Astrocyte of the cerebellum (primary cell): ENCODE measurements around the gene KCNJ1.

Experiments
- DNase-seq: peaks from one replicate; pipeline ENCODE4 v3.0.0-alpha.2; 2011; ENCODE audit warnings: low read depth
- H3K4me3 ChIP-seq: 2 replicates; pipeline ENCODE4 v1.5.1; 2011; ENCODE audit warnings: mild to moderate bottlenecking, low read depth, low read length, moderate library complexity
- in situ Hi-C: cut with HindIII; loops from 2 replicates; pipeline ENCODE4 v1.10.0; 2017; ENCODE audit warnings: low sequenced_read_pairs
- TF ChIP-seq, protein P1 (sequence below): IDR thresholded peaks from 2 replicates; pipeline ENCODE4 v1.5.1; 2012; ENCODE audit warnings: low read length, low read depth, moderate library complexity, mild to moderate bottlenecking; ENCODE audit errors: missing control alignments

Gene KCNJ1

DNA sequence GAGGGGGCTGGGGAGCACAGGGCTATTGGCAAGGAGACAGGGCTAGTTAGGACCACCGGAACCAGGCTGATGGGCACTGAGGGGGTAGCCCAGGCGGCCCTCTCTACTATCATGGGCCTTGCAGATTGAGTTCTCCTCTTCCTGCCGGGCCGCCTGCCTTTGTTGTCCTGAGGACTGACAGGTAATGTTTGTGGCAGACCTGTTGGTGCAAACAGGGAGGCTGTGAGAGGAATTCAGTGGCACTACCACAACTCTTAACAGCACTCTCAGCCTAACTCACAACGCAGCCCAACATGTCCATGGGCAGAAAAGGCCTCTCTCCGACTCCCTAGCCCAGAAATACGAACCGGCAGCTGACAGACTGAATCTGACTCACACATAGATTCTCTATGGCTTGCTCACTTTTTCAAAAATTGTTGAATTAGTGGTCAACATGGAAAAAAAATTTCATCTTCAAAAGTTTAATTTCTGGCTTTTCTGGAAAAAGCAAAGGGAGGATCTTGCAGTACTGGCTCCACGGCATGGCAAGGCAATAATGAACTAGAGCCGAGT lies 35.5 kb upstream of the KCNJ1 start:
- TF ChIP-seq, protein P1, sequence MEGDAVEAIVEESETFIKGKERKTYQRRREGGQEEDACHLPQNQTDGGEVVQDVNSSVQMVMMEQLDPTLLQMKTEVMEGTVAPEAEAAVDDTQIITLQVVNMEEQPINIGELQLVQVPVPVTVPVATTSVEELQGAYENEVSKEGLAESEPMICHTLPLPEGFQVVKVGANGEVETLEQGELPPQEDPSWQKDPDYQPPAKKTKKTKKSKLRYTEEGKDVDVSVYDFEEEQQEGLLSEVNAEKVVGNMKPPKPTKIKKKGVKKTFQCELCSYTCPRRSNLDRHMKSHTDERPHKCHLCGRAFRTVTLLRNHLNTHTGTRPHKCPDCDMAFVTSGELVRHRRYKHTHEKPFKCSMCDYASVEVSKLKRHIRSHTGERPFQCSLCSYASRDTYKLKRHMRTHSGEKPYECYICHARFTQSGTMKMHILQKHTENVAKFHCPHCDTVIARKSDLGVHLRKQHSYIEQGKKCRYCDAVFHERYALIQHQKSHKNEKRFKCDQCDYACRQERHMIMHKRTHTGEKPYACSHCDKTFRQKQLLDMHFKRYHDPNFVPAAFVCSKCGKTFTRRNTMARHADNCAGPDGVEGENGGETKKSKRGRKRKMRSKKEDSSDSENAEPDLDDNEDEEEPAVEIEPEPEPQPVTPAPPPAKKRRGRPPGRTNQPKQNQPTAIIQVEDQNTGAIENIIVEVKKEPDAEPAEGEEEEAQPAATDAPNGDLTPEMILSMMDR, result no peak
- in situ Hi-C loops, result no loop called here
- no peak overlapping the region for H3K4me3 ChIP-seq
- DNase-seq, result no peak

DNA sequence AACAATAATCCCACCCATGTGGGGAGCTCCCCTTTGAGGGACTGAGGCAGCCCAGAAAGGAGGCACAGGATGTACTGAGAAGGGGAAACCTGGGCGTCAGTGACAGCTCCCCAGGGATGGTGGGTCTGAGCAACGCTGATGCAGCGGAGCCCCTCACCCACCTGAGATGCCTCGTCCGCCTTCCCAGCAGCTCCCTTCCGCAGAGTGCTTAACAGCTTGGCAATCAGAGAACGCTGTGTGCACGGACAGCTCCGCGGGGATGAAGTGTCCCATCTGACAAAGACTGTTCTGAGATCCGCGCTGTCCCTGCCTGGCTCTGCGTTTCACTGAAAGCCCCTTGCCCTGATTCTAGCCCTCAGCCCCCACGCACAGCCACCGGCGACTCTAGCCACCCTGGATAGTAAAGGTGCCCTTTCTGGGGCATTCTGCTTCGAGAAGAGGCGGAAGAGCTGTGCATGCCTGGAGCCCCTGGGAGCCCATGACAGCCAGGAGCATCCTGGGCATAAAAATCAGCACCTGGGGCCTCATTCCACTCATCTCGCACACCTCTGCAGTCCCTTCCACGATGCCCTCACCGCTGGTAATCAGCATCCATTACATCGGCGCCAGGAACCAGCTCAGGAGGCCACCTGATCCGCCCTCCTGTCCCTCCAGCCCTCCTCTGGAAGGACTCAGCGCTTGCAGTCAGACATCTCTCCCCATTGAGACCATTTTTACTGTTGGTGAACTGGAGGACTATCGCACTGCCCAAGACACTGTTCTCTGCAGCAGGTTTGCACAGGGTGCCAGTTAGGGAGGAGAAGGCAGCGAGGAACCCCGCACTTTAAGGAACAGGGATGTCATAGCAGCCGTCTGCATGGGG lies 34.8 kb upstream of the KCNJ1 start:
- in situ Hi-C loops, result no loop called here

DNA sequence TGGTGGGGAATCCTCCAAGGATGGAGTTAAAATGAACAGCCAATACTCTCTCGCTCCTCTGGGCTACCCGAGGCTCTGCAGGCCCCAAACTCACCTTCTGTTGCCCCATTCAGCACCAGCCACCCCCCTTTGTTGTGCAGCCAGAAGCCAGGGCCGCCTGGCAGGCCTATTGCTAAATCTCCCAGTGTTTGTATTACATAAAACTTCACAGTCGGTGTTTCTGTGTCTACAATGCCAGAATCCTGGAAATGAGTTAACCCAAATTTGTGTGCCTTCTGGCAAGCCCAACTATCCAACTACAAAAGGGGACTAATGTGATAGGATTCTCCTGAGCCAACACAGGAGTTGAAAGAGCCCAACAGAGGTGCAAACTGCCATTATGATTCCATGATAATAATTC lies 33.4 kb upstream of the KCNJ1 start:
- in situ Hi-C loops, result no loop called here
- no peak overlapping the region for H3K4me3 ChIP-seq
- DNase-seq, result no peak
- TF ChIP-seq, protein P1, result no peak

More for the DNA sequence above, 34.8 kb upstream of the KCNJ1 start:
- no peak for DNase-seq
- H3K4me3 ChIP-seq, result no peak overlapping the region
- TF ChIP-seq, protein P1, result no peak

DNA sequence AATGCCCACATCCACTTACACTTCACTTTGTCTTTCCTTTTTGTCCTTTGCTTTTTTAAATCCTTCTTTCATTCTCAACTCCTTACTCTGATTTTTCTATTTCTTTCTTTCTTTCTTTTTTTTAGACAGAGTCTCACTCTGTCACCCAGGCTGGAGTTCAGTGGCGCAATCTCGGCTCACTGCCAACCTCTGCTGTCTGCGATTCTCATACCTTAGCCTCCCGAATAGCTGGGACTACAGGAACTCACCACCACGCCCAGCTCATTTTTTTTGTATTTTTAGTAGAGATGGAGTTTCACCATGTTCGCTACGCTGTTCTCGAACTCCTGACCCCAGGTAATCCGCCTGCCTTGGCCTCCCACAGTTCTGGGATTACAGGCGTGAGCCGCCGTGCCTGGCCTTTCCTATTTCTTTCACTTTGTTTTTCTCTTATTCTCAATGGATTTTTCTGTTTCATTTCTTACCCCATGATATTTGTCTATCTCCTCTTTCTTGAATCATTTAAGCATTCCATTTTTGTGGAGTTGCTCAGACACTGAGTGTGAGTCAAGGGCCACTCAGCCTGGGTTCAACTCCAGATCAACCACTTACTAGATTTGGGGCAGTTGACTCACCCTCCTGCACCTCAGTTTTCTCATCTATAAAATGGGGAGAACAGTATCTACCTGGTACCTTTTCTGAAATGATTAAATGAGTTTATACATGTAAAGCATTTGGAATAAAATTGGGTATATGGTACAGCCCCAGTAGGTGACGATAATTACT lies 31.7 kb upstream of the KCNJ1 start:
- DNase-seq, result no peak
- H3K4me3 ChIP-seq, result no peak overlapping the region
- TF ChIP-seq, protein P1, result no peak
- in situ Hi-C loops, result loop anchor here (25.0 kb wide), 1 partner anchor 439 kb away; no protein-coding TSS in a partner anchor

DNA sequence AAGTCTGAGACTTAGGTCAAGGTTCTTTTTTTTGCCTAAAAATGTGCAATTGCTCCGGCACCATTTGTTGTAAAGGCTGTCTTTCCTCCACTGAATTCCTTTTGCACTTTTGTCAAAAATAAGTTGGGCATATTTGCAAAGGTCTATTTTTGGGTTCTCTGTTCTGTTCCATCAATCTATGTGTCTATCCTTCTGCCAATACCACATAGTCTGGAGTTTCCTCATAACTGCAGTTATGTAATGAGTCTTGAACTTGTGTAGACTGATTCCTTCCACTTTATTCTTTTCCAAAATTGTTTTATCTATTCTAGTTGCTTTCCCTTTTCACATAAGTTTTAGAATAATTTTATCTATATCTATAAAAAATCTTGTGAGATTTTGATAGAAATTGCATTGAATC lies 30.7 kb upstream of the KCNJ1 start:
- TF ChIP-seq, protein P1, result no peak
- in situ Hi-C loops, result loop anchor here (25.0 kb wide), 1 partner anchor 439 kb away; no protein-coding TSS in a partner anchor
- no peak for DNase-seq
- H3K4me3 ChIP-seq, result no peak overlapping the region

DNA sequence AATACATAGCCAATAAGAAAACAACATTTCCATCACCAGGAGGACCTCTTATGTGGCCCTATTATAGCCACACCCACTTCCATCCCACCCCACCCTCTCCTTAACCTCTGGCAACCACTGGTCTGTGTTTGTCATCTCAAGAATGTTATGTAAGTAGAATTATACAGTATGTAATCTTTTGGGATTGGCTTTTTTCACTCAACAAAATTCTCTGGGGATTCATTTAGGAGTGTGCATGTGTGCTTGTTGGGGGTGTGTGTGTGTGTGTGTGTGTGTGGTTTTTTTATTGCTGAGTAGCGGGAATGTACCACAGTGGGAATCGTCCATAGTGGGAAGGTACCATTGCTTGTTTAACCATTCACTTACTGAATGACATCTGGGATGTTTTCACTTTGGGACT lies 29.3 kb upstream of the KCNJ1 start:
- in situ Hi-C loops, result loop anchor here (25.0 kb wide), 1 partner anchor 441 kb away; no protein-coding TSS in a partner anchor
- no peak for DNase-seq
- TF ChIP-seq, protein P1, result no peak
- H3K4me3 ChIP-seq, result no peak overlapping the region
